HEK293 (cell line): ENCODE measurements around the gene ANKRD63.
A peak's percentile ranks its signal among the peaks of the same experiment; 100 is the strongest.

ENCODE experiments used
- CTCF ChIA-PET: fragments of 350-600 bp; formaldehyde crosslinking; extraction: SDS; loops from one replicate; lab custom pipeline; 2021; ENCODE audit warnings: antibody characterized with exemption; lab: Yijun Ruan, JAX
- POLR2A ChIA-PET: fragments of 300-600 bp; formaldehyde crosslinking; extraction: SDS; loops from one replicate; lab custom pipeline; 2020; ENCODE audit warnings: antibody characterized with exemption, inconsistent platforms; lab: Yijun Ruan, JAX
- H3K27ac ChIP-seq: fragments of 200-500 bp; sonication (Bioruptor generic); 2 replicates; pipeline ENCODE4 v1.5.1; 2014; ENCODE audit warnings: low read depth, low read length, control low read depth, inconsistent platforms; ENCODE audit errors: extremely low read depth
- H3K36me3 ChIP-seq, 2 experiments: fragments of 200-500 bp in 1 of 2; sonication (Bioruptor generic) in 1 of 2; 1 replicate in 1 of 2; 2 replicates in 1 of 2; pipeline ENCODE4 v1.5.1; 2014 to 2017; ENCODE audit warnings: inconsistent platforms in 2 of 2, low read length in 2 of 2; ENCODE audit not compliant: control insufficient read depth in 2 of 2, insufficient read depth in 1 of 2
- H3K4me1 ChIP-seq: fragments of 200-500 bp; sonication (Bioruptor generic); 2 replicates; pipeline ENCODE4 v1.5.1; 2014; ENCODE audit warnings: mild to moderate bottlenecking, low read length, inconsistent platforms; ENCODE audit not compliant: control insufficient read depth, insufficient read depth
- H3K4me3 ChIP-seq: 2 replicates; pipeline ENCODE4 v1.5.1; 2011; ENCODE audit warnings: low read depth, mild to moderate bottlenecking, control low read depth, low read length, moderate library complexity
- H3K9me3 ChIP-seq: fragments of 200-500 bp; sonication (Bioruptor generic); 2 replicates; pipeline ENCODE4 v1.5.1; 2014; ENCODE audit warnings: low read depth, low read length, inconsistent platforms; ENCODE audit not compliant: control insufficient read depth, insufficient read depth
- EGR2 ChIP-seq: fragments of 450-650 bp; formaldehyde crosslinking; IDR thresholded peaks from 2 replicates; pipeline ENCODE4 v1.5.1; 2016; ENCODE audit warnings: low read depth, missing biosample characterization, missing genetic modification characterization
- GLI2 ChIP-seq: fragments of 450-650 bp; formaldehyde crosslinking; IDR thresholded peaks from 2 replicates; pipeline ENCODE4; 2017; ENCODE audit warnings: missing biosample characterization, missing genetic modification characterization, low read depth, borderline replicate concordance
- ZFHX2 ChIP-seq: fragments of 450-650 bp; formaldehyde crosslinking; conservative IDR thresholded peaks from 2 replicates; pipeline ENCODE4 v1.5.1; 2016; ENCODE audit warnings: missing biosample characterization, missing genetic modification characterization
- ZIC2 ChIP-seq: fragments of 450-650 bp; formaldehyde crosslinking; IDR thresholded peaks from 2 replicates; pipeline ENCODE4 v1.5.1; 2016; ENCODE audit warnings: missing biosample characterization, missing genetic modification characterization
- ZNF133 ChIP-seq: fragments of 450-650 bp; formaldehyde crosslinking; IDR thresholded peaks from 2 replicates; pipeline ENCODE4 v1.5.1; 2016; ENCODE audit warnings: missing biosample characterization, missing genetic modification characterization
- ZNF274 ChIP-seq, 2 experiments: fragments of 200-500 bp in 1 of 2; fragments of 450-650 bp in 1 of 2; sonication (Bioruptor generic) in 1 of 2; formaldehyde crosslinking in 1 of 2; IDR thresholded peaks; 2 replicates each; pipeline versions ENCODE4 v1.5.1 to v1.6.1; 2014 to 2016; ENCODE audit warnings: borderline replicate concordance in 1 of 2, inconsistent platforms in 1 of 2, low read length in 1 of 2, missing biosample characterization in 1 of 2, missing genetic modification characterization in 1 of 2
- ZNF341 ChIP-seq: fragments of 450-650 bp; formaldehyde crosslinking; IDR thresholded peaks from 2 replicates; pipeline ENCODE4; 2016; ENCODE audit warnings: low read depth, missing biosample characterization, missing genetic modification characterization
- ZNF610 ChIP-seq: fragments of 450-650 bp; formaldehyde crosslinking; IDR thresholded peaks from 2 replicates; pipeline ENCODE4 v1.5.1; 2016; ENCODE audit warnings: missing biosample characterization, missing genetic modification characterization, borderline replicate concordance
- TF ChIP-seq, protein P1 (sequence below): fragments of 450-650 bp; formaldehyde crosslinking; IDR thresholded peaks from 2 replicates; pipeline ENCODE4 v1.5.1; 2016; ENCODE audit warnings: missing biosample characterization, missing genetic modification characterization
- TF ChIP-seq, protein P2 (sequence below): fragments of 450-650 bp; formaldehyde crosslinking; IDR thresholded peaks from 2 replicates; pipeline ENCODE4 v1.5.1; 2016; ENCODE audit warnings: missing biosample characterization, missing genetic modification characterization, borderline replicate concordance

Gene ANKRD63

DNA sequence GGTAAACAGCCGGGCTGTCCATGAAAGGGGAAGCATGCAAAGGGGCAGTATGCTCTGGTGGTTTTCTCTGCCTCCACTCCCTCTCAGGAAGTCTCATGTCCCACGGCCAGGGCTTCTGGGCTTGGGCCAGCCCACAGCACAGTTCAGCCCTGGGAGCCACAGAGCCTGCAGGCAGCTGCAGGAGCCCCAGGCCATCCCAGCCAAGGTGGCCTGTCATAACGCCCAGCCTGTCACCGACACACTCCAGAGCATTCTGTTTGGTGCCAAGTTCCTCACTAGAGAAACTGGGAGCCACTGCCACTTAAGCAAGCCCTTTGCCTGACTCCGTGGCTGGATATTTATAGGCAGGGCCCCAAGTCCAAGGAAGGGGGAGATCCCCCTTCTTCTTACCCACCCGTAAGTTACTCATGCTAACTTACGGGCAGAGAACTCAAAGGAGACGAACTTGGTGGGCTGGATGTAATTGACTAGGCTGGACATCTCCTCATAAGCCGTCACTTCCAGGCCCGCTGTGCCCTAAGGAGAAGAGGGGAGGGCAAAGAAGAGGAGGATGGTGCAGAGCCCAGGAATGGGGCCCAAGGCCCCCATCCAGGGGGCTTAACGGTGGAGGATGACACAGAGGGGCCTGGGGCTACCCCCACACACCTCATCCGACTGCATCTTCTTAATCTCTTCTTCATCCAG is 13.2 kb upstream of the ANKRD63 start (continued):
- TF ChIP-seq, protein P1, sequence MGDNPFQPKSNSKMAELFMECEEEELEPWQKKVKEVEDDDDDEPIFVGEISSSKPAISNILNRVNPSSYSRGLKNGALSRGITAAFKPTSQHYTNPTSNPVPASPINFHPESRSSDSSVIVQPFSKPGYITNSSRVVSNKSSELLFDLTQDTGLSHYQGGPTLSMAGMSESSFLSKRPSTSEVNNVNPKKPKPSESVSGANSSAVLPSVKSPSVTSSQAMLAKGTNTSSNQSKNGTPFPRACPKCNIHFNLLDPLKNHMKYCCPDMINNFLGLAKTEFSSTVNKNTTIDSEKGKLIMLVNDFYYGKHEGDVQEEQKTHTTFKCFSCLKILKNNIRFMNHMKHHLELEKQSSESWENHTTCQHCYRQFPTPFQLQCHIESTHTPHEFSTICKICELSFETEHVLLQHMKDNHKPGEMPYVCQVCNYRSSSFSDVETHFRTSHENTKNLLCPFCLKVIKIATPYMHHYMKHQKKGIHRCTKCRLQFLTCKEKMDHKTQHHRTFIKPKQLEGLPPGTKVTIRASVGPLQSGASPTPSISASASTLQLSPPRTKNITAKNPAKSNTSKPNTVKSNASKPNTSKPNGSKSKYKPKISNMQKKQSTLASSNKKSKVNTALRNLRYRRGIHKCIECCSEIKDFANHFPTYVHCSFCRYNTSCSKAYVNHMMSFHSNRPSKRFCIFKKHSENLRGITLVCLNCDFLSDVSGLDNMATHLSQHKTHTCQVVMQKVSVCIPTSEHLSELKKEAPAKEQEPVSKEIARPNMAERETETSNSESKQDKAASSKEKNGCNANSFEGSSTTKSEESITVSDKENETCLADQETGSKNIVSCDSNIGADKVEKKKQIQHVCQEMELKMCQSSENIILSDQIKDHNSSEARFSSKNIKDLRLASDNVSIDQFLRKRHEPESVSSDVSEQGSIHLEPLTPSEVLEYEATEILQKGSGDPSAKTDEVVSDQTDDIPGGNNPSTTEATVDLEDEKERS (tag by site-specific recombination): no peak
- no peak for TF ChIP-seq ZNF610 (tag by site-specific recombination)

DNA sequence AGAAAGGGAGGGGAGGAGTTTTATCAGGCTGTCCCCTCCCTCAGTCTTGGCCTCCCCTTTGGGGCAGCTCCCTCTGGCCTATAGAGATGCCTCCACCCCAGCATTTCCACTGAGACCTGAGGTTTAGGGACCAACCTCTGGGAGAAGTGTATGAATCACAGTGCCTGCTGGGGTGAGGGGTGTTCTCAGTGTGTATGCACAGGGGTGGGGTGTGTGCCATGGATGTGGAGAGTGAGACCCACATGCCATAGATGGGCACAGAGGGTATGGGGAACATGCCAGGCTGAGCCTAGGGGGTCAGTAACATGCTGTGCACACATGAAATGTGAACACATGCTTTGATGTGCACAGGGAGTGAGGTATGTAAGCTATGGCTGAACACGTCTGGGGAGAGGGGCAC is 12.4 kb upstream of the ANKRD63 start:
- POLR2A ChIA-PET: no interaction called here

DNA sequence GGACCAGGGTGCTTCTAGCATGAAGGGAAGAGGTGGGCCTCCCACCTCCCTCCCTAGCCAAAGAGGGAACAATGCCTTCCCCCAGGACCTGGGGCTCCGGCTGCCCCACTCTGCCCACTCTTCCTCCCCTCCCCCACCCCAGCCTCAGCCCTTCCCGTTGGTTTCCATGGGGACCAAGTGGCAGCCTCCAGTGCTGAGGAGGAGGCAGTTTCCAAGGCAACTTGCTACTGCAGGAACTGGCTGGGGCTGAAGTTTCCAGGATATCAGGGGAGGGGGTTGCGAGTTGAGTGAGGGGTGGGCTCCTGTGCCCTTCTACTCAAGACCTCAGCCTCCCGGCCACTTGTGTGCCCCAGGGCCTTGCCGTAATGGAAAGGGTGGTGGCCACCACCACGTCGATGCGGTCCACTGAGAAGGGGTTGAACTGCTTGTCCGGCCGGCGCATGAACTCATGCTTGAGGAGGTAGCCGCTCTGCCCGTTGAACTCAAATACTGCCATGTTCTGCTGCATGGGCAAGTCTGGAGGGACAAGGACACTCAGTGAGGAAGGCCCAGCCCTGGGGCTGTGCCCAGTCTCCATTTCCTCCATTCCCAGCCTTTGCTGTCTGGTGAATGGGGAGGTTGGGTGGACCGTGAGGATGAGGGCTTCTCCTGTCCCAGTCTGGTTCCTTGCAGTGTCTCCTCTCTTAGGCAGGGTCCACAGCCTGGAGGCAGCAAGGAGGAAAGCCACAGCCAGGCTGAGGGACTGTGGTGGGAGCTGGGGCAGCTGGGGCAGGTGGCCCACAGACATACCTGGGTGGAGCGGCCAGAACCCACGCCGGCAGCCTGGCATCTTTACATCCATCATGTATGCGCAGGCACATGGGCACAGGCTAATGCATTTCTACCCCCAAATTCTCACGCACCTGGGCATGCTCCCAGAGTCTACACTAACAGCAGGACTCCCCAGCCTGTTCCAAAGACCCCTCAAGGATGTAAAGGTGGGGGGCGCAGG is 11.3 kb upstream of the ANKRD63 start:
- Histone ChIP-seq H3K9me3 (no peaks in the 10 kb centered on the region), H3K36me3 (no peaks in the 10 kb centered on the region), H3K27ac (no peak overlapping the region), H3K4me1 (no peaks in the 10 kb centered on the region; the same call in 1 of the 2 replicates), H3K4me3 (no peak overlapping the region)
- ChIA-PET CTCF (interaction anchor here (0.6 to 1.4 kb wide), 5 partner anchors 15 to 43 kb away, joined by 3 to 6 read pairs (median 3); no protein-coding TSS in a partner anchor), POLR2A (no interaction called here)
- TF ChIP-seq ZNF341 (tag by site-specific recombination) (no peak), ZNF133 (tag by site-specific recombination) (no peak), EGR2 (tag by site-specific recombination) (peak; percentile 84), ZFHX2 (tag by site-specific recombination) (peak; percentile 79)

More for the DNA sequence above, 12.4 kb upstream of the ANKRD63 start:
- Histone ChIP-seq H3K27ac (no peak overlapping the region), H3K9me3 (no peaks in the 10 kb centered on the region), H3K36me3 (no peaks in the 10 kb centered on the region), H3K4me1 (no peaks in the 10 kb centered on the region; the same call in 1 of the 2 replicates), H3K4me3 (no peak overlapping the region)
- TF ChIP-seq, protein P2, sequence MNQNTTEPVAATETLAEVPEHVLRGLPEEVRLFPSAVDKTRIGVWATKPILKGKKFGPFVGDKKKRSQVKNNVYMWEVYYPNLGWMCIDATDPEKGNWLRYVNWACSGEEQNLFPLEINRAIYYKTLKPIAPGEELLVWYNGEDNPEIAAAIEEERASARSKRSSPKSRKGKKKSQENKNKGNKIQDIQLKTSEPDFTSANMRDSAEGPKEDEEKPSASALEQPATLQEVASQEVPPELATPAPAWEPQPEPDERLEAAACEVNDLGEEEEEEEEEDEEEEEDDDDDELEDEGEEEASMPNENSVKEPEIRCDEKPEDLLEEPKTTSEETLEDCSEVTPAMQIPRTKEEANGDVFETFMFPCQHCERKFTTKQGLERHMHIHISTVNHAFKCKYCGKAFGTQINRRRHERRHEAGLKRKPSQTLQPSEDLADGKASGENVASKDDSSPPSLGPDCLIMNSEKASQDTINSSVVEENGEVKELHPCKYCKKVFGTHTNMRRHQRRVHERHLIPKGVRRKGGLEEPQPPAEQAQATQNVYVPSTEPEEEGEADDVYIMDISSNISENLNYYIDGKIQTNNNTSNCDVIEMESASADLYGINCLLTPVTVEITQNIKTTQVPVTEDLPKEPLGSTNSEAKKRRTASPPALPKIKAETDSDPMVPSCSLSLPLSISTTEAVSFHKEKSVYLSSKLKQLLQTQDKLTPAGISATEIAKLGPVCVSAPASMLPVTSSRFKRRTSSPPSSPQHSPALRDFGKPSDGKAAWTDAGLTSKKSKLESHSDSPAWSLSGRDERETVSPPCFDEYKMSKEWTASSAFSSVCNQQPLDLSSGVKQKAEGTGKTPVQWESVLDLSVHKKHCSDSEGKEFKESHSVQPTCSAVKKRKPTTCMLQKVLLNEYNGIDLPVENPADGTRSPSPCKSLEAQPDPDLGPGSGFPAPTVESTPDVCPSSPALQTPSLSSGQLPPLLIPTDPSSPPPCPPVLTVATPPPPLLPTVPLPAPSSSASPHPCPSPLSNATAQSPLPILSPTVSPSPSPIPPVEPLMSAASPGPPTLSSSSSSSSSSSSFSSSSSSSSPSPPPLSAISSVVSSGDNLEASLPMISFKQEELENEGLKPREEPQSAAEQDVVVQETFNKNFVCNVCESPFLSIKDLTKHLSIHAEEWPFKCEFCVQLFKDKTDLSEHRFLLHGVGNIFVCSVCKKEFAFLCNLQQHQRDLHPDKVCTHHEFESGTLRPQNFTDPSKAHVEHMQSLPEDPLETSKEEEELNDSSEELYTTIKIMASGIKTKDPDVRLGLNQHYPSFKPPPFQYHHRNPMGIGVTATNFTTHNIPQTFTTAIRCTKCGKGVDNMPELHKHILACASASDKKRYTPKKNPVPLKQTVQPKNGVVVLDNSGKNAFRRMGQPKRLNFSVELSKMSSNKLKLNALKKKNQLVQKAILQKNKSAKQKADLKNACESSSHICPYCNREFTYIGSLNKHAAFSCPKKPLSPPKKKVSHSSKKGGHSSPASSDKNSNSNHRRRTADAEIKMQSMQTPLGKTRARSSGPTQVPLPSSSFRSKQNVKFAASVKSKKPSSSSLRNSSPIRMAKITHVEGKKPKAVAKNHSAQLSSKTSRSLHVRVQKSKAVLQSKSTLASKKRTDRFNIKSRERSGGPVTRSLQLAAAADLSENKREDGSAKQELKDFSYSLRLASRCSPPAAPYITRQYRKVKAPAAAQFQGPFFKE (tag by site-specific recombination): no peak
- TF ChIP-seq ZIC2 (tag by site-specific recombination) (peak; percentile 22; the same call in 1 of the 2 replicates), ZNF274 (IDR thresholded peaks at IDR 0.05; ENCODE audit: low read length) (no peak), ZNF274 (tag by site-specific recombination; IDR thresholded peaks at IDR 0.05; ENCODE audit: borderline replicate concordance) (no peak), GLI2 (no peak)
- CTCF ChIA-PET: interaction anchor here (0.6 to 1.4 kb wide), 4 partner anchors 14 to 42 kb away, joined by 3 to 4 read pairs (median 3); no protein-coding TSS in a partner anchor
